KG1 (cell line): Measurements from ENCODE around the gene IGFBP7.

Experiments
- DNase-seq: peaks from one replicate; lab custom pipeline; 2025; lab: John Stamatoyannopoulos, UW

IGFBP7 gene

DNA sequence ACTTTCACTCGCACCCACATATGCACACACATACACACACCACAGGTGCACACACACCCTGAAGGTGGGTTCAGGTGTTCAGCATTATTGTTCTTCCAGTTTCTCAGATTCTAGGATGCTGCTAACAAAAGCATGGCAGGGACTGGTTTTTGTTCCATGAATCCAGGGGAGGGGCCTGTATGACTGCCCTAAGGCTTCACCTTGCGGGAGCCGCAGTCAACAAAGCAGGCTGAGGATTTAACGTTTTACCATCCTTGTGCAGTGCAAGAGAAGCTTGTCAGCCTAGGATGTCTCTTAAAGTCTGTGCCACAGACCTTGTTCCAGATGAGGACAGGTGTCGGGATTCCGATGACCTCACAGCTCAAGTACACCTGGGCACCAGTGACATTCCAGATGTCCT lies 69.7 kb downstream of the IGFBP7 start:
- DNase-seq = no peak

DNA sequence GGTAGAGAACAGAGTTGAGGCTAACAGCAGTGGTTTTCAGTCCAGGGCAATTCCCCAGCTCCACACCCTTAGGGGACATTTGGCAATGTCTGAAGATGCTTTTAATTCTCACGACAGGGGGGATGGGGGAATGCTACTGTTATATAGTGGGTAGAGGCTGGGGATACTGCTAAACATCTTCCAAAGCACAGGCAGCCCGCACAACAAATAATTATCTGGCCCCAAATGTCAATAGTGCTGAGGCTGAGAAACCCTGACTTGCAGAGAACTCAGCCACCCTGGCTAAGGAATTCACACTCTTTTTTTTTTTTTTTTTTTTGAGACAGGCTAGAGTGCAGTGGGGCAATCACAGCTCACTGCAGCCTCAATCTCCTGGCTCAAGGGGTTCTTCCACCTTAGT lies 70.8 kb downstream of the IGFBP7 start:
- no peak for DNase-seq

DNA sequence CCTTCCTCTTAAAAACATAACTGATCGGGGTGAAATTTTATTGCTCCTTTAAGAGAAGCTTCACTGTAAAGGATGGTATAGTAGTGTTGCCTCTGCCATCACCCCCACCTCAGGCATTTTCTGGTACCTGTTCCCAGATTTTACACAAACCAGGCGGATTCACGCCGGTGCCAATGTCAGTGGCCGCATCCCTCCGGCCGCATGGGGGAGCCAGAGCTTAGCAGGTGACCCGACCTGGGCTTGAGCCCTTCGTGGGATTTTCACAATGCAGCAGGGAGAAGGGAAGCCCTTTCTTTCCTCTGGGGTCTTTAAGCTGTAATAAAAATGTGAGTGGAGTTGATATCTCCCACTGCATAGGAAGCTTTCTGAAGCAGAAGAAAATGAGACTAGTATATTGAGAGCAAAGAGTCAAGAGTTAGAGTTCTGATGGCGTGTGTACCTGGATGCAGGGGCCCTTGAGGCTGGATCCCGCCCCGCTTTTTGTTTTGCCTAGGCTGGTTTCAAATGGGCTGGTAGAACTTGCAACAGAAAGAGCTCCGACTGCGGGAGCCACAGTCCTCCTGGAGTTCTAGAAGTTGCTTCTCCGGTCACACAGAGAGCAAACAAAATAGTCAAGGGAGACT lies 72.1 kb downstream of the IGFBP7 start:
- DNase-seq = no peak

DNA sequence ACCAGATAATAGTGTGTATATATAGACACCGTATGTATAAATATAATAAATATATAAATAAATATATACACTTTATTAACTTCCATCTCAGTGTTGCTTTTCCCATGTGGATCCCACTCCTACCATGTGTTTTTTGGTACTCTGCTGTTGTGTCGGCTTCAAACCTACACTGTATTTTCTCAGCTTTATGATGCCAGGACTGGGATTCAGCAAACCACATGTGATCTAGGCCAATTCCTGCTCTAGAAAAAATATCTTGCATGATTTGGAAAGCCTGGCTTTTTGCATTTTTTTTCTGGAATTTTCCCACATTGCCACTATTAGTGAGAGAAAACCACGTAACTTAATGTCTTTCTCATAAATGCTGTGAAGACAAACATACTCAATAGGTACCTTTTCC lies 75.7 kb downstream of the IGFBP7 start:
- no peak for DNase-seq

DNA sequence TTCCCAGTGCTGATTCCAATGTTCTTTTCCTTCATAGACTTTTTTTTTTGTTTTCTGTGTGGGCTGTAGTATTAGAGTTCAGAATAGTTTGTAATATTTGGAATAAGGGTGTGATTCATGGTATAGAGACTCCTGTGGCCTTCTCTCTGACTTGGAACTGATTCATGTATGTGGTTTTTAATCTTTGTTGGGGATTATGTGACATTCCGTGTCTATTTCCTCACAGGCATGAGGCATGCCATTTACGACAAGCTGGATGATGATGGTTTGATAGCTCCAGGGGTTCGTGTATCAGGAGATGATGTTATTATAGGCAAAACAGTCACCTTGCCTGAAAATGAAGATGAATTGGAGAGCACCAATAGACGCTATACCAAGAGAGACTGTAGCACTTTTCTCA lies 87.1 kb downstream of the IGFBP7 start:
- no peak for DNase-seq

DNA sequence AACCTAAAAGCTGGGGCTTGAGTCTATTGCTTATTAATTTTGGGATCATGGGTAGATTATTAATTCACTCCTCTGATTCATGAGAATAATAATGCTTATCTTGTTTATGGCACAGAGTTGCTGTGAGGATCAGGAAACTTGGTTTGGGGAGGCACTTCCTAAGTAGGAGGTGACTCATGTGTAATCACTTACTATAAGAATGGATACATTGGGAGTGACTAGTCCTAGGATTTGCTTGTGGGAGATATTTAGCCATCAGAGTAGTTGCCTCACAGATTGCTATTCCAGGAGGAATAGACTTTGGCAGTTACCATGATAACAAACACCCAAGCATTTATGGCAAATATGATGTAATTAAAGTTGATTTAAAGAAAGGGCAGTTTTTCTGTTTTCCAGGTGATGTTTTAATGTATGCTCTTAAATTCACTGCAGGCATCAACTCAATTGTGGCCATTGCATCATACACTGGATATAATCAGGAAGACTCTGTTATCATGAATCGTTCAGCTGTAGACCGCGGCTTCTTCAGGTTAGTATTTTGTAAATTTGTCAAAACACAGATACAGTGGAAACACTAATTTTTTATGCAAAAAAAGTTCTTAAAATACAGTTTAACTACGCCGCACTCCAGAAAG lies 89.6 kb downstream of the IGFBP7 start:
- DNase-seq = no peak

DNA sequence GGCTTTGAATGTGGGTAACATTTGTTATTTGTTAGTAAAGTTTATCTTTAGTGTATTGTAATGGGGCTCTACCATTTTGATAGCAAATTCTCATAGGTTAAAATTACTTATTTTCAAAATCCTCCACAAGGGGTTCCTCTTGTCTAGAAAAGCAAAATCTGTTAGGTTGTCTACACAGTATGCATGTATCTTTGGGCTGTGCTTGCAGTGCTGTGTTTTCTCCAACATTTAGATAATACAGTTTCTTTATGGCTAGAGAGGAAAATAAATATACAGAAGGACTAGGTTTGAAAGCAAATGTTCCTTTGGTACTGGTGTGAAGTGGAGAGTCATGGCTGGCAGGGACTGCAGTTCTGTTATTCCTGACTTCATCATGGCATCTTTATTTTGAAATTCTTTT lies 91.2 kb downstream of the IGFBP7 start:
- no peak for DNase-seq

DNA sequence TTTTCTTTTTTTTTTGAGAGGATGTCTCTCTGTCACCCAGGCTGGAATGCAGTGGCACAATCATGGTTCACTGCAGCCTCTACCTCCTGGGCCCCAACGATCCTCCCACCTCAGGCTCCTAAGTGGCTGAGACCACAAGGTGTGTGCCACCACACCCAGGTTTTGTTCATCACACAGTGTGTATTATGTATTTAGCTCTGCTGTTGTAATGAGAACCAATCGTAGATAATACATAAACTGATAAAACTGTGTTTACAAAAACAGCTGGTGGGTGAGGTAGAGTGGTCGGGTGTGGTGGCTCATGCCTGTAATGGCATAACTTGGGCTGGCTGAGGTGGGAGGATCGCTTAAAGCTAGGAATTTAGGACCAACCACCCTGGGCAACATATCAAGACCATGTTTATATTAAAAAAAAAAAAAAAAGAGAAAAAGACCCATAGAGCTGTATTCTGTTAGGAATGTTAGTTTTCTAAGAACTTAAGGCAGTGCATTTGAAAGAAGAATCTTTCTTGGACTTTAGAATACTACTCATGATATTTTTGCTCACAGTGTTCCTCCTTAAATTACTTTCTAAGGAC lies 96.6 kb downstream of the IGFBP7 start:
- no peak for DNase-seq

DNA sequence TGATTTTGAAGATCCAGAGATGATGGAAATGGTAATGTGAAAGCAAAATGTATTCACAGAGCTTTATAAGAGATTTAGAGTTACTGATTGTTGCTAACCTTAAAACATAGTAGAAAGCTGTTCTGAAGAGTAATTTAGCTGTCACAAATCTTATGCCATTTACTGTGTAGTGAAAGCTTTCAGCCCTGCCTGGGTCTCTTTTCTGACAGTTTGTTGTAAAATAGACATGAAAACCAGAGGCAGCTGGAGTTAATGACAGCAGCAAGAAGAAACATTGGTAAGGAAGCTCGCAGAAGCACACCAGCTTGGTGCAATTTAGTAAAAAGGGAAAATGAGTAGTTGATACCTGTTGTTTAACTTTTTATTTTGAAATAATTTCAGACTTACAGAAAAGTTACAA lies 110.4 kb downstream of the IGFBP7 start:
- DNase-seq = no peak

DNA sequence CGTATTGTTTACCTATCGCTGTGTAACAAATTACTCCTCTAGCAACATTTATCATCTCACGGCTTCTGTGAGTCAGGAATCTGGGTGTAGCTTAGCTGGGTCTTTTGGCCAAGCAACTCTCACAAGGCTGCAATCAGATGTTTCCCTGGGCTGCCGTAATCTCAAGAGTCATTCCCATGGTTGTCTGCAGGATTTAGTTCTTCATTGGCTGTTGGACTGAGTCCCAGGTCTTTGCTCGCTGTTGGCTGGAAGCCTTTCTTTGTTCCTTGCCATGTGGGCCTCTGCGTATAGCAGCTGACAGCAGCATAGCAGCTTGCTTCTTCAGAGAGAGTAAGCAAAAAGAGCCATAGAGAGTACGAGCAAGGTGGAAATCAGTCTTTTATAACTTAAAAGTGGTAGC lies 114.7 kb downstream of the IGFBP7 start:
- DNase-seq = no peak

DNA sequence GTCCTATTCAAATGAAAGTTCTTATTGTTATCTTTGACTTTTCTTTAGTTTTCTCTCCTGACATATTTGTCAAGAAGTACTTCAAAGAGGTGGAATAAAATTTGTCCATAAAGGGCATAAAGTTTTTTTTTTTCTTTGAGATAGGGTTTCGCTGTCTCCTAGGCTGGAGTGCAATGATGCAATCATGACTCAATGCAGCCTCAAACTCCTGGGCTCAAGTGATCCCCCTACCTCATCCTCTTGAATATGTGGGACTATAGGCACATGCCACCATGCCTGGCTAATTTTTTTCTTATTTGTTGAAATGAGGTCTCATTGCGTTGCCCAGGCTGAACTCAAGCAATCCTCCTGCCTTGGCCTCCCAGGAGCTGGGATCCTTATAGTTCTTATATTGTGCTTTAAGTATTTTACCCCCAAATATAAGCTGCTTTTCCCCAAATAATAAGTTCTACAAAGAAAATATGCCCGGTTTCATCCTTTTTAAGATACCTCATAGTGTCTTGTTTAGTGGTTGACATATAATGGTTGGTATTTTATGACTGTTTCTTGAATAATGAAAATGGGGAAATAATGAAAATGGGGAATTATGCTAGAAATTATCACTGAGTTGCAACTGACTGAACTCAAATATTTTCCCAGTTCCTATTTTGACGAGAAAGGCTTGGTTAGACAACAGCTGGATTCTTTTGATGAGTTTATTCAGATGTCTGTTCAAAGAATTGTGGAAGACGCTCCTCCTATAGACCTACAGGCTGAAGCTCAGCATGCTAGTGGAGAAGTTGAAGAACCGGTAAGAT lies 119.9 kb downstream of the IGFBP7 start:
- no peak for DNase-seq

DNA sequence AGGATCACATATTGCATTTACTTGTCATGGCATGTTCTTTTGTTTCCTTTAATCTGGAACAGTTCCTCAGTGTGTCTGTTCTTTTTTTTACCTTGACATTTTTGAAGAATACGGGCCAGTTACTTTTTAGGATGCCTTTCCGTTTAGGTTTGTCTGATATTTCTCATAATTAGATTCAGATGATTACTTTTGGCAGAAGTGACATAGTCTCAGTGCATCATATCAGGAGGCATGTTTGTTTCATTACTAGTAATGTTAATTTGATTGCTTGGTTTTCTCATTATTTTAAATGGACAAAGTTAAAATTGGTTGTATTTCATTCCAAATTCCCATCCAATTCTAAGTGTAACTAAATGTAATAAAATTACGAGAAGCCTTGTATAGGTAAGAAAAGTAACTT lies 123.2 kb downstream of the IGFBP7 start:
- DNase-seq = no peak

DNA sequence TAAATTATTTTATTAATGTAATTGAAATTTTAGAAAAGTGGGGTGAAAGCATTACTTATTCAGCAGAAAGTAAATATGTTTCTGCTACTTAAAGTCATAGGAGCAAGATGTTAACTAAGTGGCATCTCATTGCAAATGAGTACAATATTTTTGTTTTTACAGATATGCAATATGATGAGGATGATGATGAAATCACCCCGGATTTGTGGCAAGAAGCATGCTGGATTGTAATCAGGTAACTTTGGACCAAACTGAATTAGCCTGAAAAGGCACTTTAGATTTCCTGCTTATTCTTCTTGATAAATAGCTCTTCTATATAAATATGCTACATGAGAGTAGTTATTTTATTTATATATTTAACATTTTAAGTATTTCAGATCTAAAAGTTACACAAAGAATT lies 124.0 kb downstream of the IGFBP7 start:
- DNase-seq = no peak

DNA sequence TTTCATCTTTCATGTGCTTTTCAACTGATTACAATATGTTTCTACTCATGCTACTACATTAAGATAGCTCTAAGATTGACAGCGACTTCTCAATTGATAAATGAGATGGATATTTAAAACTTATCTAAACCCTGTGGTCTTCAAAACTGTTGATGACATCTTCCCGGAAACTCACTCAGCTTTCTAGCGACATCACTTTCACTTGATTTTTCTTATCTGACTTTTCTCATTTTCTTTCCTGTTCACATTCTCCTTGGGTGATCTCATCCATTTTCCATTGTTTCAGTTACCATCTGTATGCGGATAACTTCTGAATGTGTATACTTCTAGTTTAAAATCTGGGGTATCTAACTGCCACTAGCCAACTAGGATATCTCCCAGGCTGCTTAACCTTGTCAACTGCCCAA lies 128.4 kb downstream of the IGFBP7 start:
- DNase-seq = no peak
